HL-60 (cell line): Measurements from ENCODE around the gene PCDHGA1.

ENCODE experiments used
- DNase-seq, 2 experiments: peaks; one replicate each; pipeline ENCODE4 v3.0.0-alpha.2; 2010 to 2020; ENCODE audit warnings: low read depth in 1 of 2, low spot score in 1 of 2
- H3K27ac ChIP-seq: fragments of 250-450 bp; sonication (Bioruptor Pico); replicated peaks from 2 replicates; pipeline ENCODE4 v1.5.1; 2020; ENCODE audit warnings: mild to moderate bottlenecking, moderate library complexity
- H3K27me3 ChIP-seq: fragments of 250-450 bp; sonication (Bioruptor Pico); 2 replicates; pipeline ENCODE4 v1.5.1; 2021; ENCODE audit warnings: mild to moderate bottlenecking, moderate library complexity; ENCODE audit not compliant: insufficient read depth, poor library complexity, severe bottlenecking
- H3K4me3 ChIP-seq: replicated peaks from 2 replicates; pipeline ENCODE4 v1.5.1; 2011; ENCODE audit warnings: mild to moderate bottlenecking, control low read depth, low read length; ENCODE audit not compliant: insufficient read depth
- CTCF ChIP-seq: IDR thresholded peaks from one replicate; pipeline ENCODE4 v1.5.1; 2011; ENCODE audit warnings: low read length, control low read depth, inconsistent platforms; ENCODE audit not compliant: insufficient read depth
- GABPA ChIP-seq: IDR thresholded peaks from 2 replicates; pipeline ENCODE4 v1.6.1; 2012; ENCODE audit warnings: low read depth
- POLR2AphosphoS5 ChIP-seq: IDR thresholded peaks from 2 replicates; pipeline ENCODE4 v1.6.1; 2012; ENCODE audit warnings: low read depth
- REST ChIP-seq: IDR thresholded peaks from 2 replicates; pipeline ENCODE4 v1.6.1; 2012; ENCODE audit warnings: low read depth; ENCODE audit not compliant: insufficient replicate concordance
- SPI1 ChIP-seq: IDR thresholded peaks from 2 replicates; pipeline ENCODE4 v1.6.1; 2012; ENCODE audit warnings: low read depth, mild to moderate bottlenecking, borderline replicate concordance

Gene PCDHGA1

GRCh38 chr5:141515946-141516671 lies 185.8 kb downstream of the PCDHGA1 start:
- no peaks in the 10 kb centered on the region for H3K27me3 ChIP-seq
- no peak for DNase-seq
- no peak overlapping the region for H3K4me3 ChIP-seq
- no peak overlapping the region for H3K27ac ChIP-seq
- TF ChIP-seq POLR2AphosphoS5 (no peak), CTCF (no peak), SPI1 (no peak), GABPA (no peak), REST (no peak)

- Histone ChIP-seq H3K27ac (no peak overlapping the region), H3K4me3 (no peak overlapping the region)
Measured at GRCh38 chr5:141516672-141517025, 186.3 kb downstream of the PCDHGA1 start.

More at GRCh38 chr5:141516672-141517025, 186.3 kb downstream of the PCDHGA1 start:
- no peaks in the 10 kb centered on the region for H3K27me3 ChIP-seq
- DNase-seq, result no peak
- TF ChIP-seq CTCF (no peak), POLR2AphosphoS5 (no peak), REST (no peak), GABPA (no peak), SPI1 (no peak)
